Measurements from ENCODE around the gene STARD4. TPM values are rescaled to one million over a fixed set of nuclear protein-coding genes. Genes with fewer than 3 reads are reported as not detected.

STARD4 gene
- total RNA-seq, 1 experiment from 2014 or later = 65.0 TPM

- intact Hi-C loops (cut with micrococcal nuclease; ENCODE audit: unreplicated experiment) = no loop called here
- Mint-ChIP-seq H3K4me1 (ENCODE audit: low read depth, unreplicated experiment) (no peaks in the 10 kb centered on the region), H3K4me3 (ENCODE audit: low read depth, unreplicated experiment) (no peak overlapping the region), H3K27ac (ENCODE audit: unreplicated experiment) (no peak overlapping the region), H3K27me3 (ENCODE audit: unreplicated experiment) (no peaks in the 10 kb centered on the region), H3K9me3 (ENCODE audit: low read depth, unreplicated experiment) (peaks cover 6% of the 10 kb centered on the region), H3K36me3 (ENCODE audit: insufficient read depth, unreplicated experiment) (no peaks in the 10 kb centered on the region)
- TF ChIP-seq, protein P1, sequence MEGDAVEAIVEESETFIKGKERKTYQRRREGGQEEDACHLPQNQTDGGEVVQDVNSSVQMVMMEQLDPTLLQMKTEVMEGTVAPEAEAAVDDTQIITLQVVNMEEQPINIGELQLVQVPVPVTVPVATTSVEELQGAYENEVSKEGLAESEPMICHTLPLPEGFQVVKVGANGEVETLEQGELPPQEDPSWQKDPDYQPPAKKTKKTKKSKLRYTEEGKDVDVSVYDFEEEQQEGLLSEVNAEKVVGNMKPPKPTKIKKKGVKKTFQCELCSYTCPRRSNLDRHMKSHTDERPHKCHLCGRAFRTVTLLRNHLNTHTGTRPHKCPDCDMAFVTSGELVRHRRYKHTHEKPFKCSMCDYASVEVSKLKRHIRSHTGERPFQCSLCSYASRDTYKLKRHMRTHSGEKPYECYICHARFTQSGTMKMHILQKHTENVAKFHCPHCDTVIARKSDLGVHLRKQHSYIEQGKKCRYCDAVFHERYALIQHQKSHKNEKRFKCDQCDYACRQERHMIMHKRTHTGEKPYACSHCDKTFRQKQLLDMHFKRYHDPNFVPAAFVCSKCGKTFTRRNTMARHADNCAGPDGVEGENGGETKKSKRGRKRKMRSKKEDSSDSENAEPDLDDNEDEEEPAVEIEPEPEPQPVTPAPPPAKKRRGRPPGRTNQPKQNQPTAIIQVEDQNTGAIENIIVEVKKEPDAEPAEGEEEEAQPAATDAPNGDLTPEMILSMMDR (IDR thresholded peaks at IDR 0.05; ENCODE audit: unreplicated experiment) = no peak
- CTCF ChIA-PET = interaction anchor here (0.6 kb wide), 1 partner anchor 476 kb away, joined by 3 read pairs; no protein-coding TSS in a partner anchor
- no TSS peak for BruUV-seq (replicated peaks)
- no peak for DNase-seq
Observed at GRCh38 chr5:111469293-111469896, 42.9 kb downstream of the STARD4 start.

- CTCF ChIA-PET = no interaction called here
- no peaks in the 10 kb centered on the region for H3K27me3 Mint-ChIP-seq (ENCODE audit: unreplicated experiment)
- no peak for DNase-seq
- no peak overlapping the region for H3K27ac Mint-ChIP-seq (ENCODE audit: unreplicated experiment)
- TF ChIP-seq, protein P1 (IDR thresholded peaks at IDR 0.05; ENCODE audit: unreplicated experiment) = no peak
- no peaks in the 10 kb centered on the region for H3K4me1 Mint-ChIP-seq (ENCODE audit: low read depth, unreplicated experiment)
- no peaks in the 10 kb centered on the region for H3K36me3 Mint-ChIP-seq (ENCODE audit: insufficient read depth, unreplicated experiment)
- no peak overlapping the region for H3K4me3 Mint-ChIP-seq (ENCODE audit: low read depth, unreplicated experiment)
- peaks cover 5% of the 10 kb centered on the region for H3K9me3 Mint-ChIP-seq (ENCODE audit: low read depth, unreplicated experiment)
- intact Hi-C loops (cut with micrococcal nuclease; ENCODE audit: unreplicated experiment) = no loop called here
- no TSS peak for BruUV-seq (replicated peaks)
Observed at GRCh38 chr5:111463311-111463710, 49.0 kb downstream of the STARD4 start.

- TF ChIP-seq, protein P1 (IDR thresholded peaks at IDR 0.05; ENCODE audit: unreplicated experiment) = no peak
- H3K4me1 Mint-ChIP-seq (ENCODE audit: low read depth, unreplicated experiment) = no peaks in the 10 kb centered on the region
- H3K27me3 Mint-ChIP-seq (ENCODE audit: unreplicated experiment) = no peaks in the 10 kb centered on the region
- no peak overlapping the region for H3K27ac Mint-ChIP-seq (ENCODE audit: unreplicated experiment)
- no TSS peak for BruUV-seq (replicated peaks)
- intact Hi-C loops (cut with micrococcal nuclease; ENCODE audit: unreplicated experiment) = no loop called here
- H3K36me3 Mint-ChIP-seq (ENCODE audit: insufficient read depth, unreplicated experiment) = no peaks in the 10 kb centered on the region
- no peak overlapping the region for H3K4me3 Mint-ChIP-seq (ENCODE audit: low read depth, unreplicated experiment)
- no peak for DNase-seq
- CTCF ChIA-PET = no interaction called here
- H3K9me3 Mint-ChIP-seq (ENCODE audit: low read depth, unreplicated experiment) = peaks cover 5% of the 10 kb centered on the region
Observed at GRCh38 chr5:111461934-111462333, 50.4 kb downstream of the STARD4 start.

DNA sequence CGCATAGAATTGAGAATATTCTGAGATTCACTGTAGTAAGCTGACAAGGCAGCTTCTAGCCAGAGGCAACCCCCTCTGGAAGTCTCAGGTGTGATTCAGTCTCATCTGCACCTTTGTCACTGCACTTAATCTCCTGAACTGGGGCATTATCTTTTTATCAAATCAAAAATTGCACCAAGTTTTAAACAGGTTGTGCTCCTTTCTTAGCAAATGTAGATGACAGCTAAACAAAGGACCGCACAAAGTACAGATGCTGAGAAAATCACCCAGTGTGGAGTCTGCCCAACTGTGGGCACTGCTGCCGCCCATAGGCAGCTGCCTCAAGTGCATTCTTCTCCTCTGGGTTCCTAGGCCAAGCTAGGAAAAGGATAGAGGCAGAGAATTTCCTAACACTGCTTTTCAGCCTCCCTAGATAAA, 51.1 kb downstream of the STARD4 start:
- H3K36me3 Mint-ChIP-seq (ENCODE audit: insufficient read depth, unreplicated experiment) = no peaks in the 10 kb centered on the region
- no peaks in the 10 kb centered on the region for H3K27me3 Mint-ChIP-seq (ENCODE audit: unreplicated experiment)
- no TSS peak for BruUV-seq (replicated peaks)
- peaks cover 5% of the 10 kb centered on the region for H3K9me3 Mint-ChIP-seq (ENCODE audit: low read depth, unreplicated experiment)
- intact Hi-C loops (cut with micrococcal nuclease; ENCODE audit: unreplicated experiment) = no loop called here
- TF ChIP-seq, protein P1 (IDR thresholded peaks at IDR 0.05; ENCODE audit: unreplicated experiment) = no peak
- no peak overlapping the region for H3K27ac Mint-ChIP-seq (ENCODE audit: unreplicated experiment)
- H3K4me3 Mint-ChIP-seq (ENCODE audit: low read depth, unreplicated experiment) = no peak overlapping the region
- CTCF ChIA-PET = no interaction called here
- DNase-seq = no peak
- H3K4me1 Mint-ChIP-seq (ENCODE audit: low read depth, unreplicated experiment) = no peaks in the 10 kb centered on the region
